ENCODE results near the gene GNB3. TPM values are rescaled to one million over a fixed set of nuclear protein-coding genes. Genes with fewer than 3 reads are reported as not detected.

The GNB3 gene
- total RNA-seq, 1 experiment from 2014 or later = 8.7 TPM

DNA sequence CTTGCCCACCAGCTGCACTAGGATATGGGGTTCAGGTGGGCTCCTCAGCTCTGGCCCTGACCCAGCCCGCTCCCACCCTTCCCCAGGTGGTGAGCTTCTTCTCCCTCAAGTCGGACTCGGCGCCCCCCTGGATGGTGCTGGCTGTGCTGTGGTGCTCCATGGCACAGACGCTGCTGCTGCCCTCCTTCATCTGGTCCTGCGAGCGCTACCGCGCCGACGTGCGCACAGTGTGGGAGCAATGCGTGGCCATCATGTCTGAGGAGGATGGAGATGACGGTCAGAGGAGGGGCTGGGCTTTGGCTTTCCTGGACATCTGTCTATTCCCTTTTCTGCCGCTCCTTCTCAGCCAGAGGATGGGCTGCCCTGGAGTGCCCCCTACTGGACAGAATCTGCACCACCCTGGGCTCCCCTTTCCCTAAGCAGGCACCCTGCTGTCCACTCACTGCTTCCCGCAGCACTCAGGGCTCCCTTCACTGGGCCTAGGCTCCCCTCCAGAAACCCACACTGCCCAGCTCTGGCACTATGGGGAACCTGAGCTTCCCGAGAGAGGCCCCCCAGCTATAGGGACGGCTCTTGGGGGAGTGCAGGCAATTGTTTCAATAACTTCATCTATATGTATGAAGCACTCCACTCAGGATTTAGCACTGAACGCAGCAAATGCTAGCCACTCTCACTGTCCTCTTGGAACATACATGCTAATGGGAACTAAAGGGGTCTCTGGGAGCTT lies 15.2 kb upstream of the GNB3 start:
- RAD21 ChIA-PET (ENCODE audit: low non-redundant PET in 1 of 2, low total read pairs in 2 of 2, uncharacterized antibody in 2 of 2, unreplicated experiment in 2 of 2) = no interaction called here
- Histone ChIP-seq H3K36me3 (ENCODE audit: control insufficient read depth in 1 of 2, insufficient read depth in 2 of 2, low read length in 2 of 2) (peaks cover 0 to 4% of the 10 kb centered on the region in 2 experiments; a peak in 1 of 4 replicates), H3K4me1 (ENCODE audit: control insufficient read depth in 1 of 2, insufficient read depth in 2 of 2, low read length in 2 of 2) (peaks cover 25 to 54% of the 10 kb centered on the region in 2 experiments), H2AFZ (ENCODE audit: low read depth, low read length, poor library complexity, severe bottlenecking) (no peak overlapping the region), H3K9me2 (ENCODE audit: insufficient read depth) (no peaks in the 10 kb centered on the region), H4K20me1 (ENCODE audit: insufficient read depth) (no peaks in the 10 kb centered on the region), H3K79me2 (ENCODE audit: insufficient read depth, low read length) (peaks cover 31% of the 10 kb centered on the region), H3K27me3 (ENCODE audit: insufficient read depth, low read length) (peaks cover 6% of the 10 kb centered on the region; the same call in 1 of the 2 replicates), H3K4me3 (replicated peaks in 1 of 2; ENCODE audit: low read depth in 1 of 2, low read length in 2 of 2) (no peak overlapping the region), H3K9ac (ENCODE audit: low read length) (no peak overlapping the region), H3K9me3 (ENCODE audit: control insufficient read depth in 1 of 2, insufficient read depth in 1 of 2, low read depth in 1 of 2, low read length in 2 of 2) (no peaks in the 10 kb centered on the region), H3K27ac (ENCODE audit: low read depth, low read length) (0 out of 2 replicates have a peak overlapping the region, but pooled peaks have one; percentile 78), H3K4me2 (ENCODE audit: low read length) (no peak overlapping the region)
- peak; percentile 46 for ATAC-seq
- POLR2A ChIA-PET = no interaction called here
- intact Hi-C loops (cut with micrococcal nuclease) = loop anchor here (1.0 kb wide), 2 partner anchors 72 to 90 kb away; partner anchors contain the start of gene MLF2
- no TSS peak for BruUV-seq (replicated peaks)
- peak; percentile 47 for DNase-seq (ENCODE audit: low read depth, low spot score)
- TF ChIP-seq CBX3 (IDR thresholded peaks at IDR 0.05; ENCODE audit: low read depth) = no peak
- peak; percentile 29; the same call in 1 of the 2 replicates for TF ChIP-seq POLR2AphosphoS5 (IDR thresholded peaks at IDR 0.05; ENCODE audit: low read depth, low read length)
- TF ChIP-seq CTCF (IDR thresholded peaks at IDR 0.05 in 2 of 3, conservative IDR thresholded peaks at IDR 0.05 in 1 of 3; ENCODE audit: borderline replicate concordance in 1 of 3, insufficient read depth in 1 of 3, low read depth in 2 of 3, low read length in 2 of 3) = peak in 2 of 3 experiments; percentile 91 to 98; a peak in 4 of 6 replicates
- no peak for TF ChIP-seq EGR1 (IDR thresholded peaks at IDR 0.05; ENCODE audit: low read depth)
- peak; percentile 13 for TF ChIP-seq TCF7L2 (IDR thresholded peaks at IDR 0.05; ENCODE audit: borderline replicate concordance, extremely low read depth, insufficient read depth, insufficient read length)
- no peak for TF ChIP-seq JUND (IDR thresholded peaks at IDR 0.05)
- TF ChIP-seq EZH2phosphoT487 (IDR thresholded peaks at IDR 0.05; ENCODE audit: borderline replicate concordance) = no peak
- no peak for TF ChIP-seq ZFX (IDR thresholded peaks at IDR 0.05)
- TF ChIP-seq ATF3 (IDR thresholded peaks at IDR 0.05) = no peak
- no peak for TF ChIP-seq POLR2A (IDR thresholded peaks at IDR 0.05; ENCODE audit: borderline replicate concordance, extremely low read depth, insufficient read depth, insufficient read length)
- CTCF ChIA-PET = interaction anchor here (0.9 to 2.8 kb wide), 4 partner anchors 26 to 254 kb away, joined by 3 to 10 read pairs (median 3); partner anchors contain the start of genes MLF2 and USP5

Data from HCT116 (cell line).